ENCODE data around the gene CAPNS1. TPM values are rescaled to one million over a fixed set of nuclear protein-coding genes. Genes with fewer than 3 reads are reported as not detected.

Gene CAPNS1
- total and polyA plus RNA-seq, 2 of the 4 experiments (the other 2 are of a cell fraction) = 436 to 988 TPM

DNA sequence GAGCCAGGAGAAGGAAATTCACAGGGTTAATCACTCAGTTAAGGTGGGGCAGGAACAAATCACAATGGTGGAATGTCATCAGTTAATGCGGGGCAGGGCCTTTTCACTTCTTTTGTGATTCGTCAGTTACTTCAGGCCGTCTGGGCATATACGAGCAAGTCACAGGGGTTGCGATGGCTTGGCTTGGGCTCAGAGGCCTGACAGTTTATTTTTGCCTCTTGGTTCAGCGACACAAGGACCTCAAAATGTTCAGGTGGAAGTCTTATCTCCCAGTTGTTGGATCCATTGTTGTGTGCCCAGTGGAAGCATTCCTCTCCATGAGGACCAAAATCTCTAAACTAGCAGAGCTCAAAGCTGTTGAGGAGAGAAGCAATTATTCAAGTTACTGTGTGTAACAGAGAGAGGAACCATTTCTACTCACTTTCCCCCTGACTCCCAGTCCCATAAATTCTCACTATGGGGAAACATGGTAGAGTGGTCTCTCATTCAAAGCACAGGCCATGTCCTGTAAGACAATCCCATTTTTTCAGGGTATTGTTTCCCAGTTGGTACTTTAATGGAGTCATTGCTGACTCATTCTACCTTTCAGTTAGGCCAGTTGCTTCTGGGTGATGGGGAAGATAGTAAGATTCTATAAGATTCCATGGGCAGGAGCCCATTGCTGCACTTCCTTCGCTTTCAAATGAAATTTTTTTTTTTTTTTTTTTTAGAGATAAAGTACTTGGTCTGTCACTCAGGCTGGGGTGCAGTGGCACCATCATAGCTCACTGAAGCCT, 21.1 kb downstream of the CAPNS1 start:
- no peak for TF ChIP-seq MAZ (IDR thresholded peaks at IDR 0.05; ENCODE audit: borderline replicate concordance, low read depth, low read length)
- TF ChIP-seq, protein P1, sequence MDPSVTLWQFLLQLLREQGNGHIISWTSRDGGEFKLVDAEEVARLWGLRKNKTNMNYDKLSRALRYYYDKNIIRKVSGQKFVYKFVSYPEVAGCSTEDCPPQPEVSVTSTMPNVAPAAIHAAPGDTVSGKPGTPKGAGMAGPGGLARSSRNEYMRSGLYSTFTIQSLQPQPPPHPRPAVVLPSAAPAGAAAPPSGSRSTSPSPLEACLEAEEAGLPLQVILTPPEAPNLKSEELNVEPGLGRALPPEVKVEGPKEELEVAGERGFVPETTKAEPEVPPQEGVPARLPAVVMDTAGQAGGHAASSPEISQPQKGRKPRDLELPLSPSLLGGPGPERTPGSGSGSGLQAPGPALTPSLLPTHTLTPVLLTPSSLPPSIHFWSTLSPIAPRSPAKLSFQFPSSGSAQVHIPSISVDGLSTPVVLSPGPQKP (IDR thresholded peaks at IDR 0.05; ENCODE audit: borderline replicate concordance, low read depth, low read length) = no peak
- TF ChIP-seq MXI1 (IDR thresholded peaks at IDR 0.05; ENCODE audit: borderline replicate concordance, low read depth, low read length) = no peak
- no peak for TF ChIP-seq CEBPB (IDR thresholded peaks at IDR 0.05; ENCODE audit: low read depth, low read length)
- no peak for TF ChIP-seq NFE2L2 (IDR thresholded peaks at IDR 0.05; ENCODE audit: low read depth, low read length)
- TF ChIP-seq, protein P2, sequence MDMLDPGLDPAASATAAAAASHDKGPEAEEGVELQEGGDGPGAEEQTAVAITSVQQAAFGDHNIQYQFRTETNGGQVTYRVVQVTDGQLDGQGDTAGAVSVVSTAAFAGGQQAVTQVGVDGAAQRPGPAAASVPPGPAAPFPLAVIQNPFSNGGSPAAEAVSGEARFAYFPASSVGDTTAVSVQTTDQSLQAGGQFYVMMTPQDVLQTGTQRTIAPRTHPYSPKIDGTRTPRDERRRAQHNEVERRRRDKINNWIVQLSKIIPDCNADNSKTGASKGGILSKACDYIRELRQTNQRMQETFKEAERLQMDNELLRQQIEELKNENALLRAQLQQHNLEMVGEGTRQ (IDR thresholded peaks at IDR 0.05; ENCODE audit: low read depth, low read length) = no peak
- TF ChIP-seq CHD1 (IDR thresholded peaks at IDR 0.05; ENCODE audit: low read depth, low read length) = no peak
- TF ChIP-seq MAFK (IDR thresholded peaks at IDR 0.05; ENCODE audit: low read depth, low read length) = no peak
- no peak for TF ChIP-seq BHLHE40 (IDR thresholded peaks at IDR 0.05; ENCODE audit: low read depth, low read length)
- TF ChIP-seq RFX5 (IDR thresholded peaks at IDR 0.05; ENCODE audit: low read depth, low read length) = no peak
- TF ChIP-seq RAD21 (IDR thresholded peaks at IDR 0.05; ENCODE audit: low read length) = no peak
- no peak for TF ChIP-seq FOS (IDR thresholded peaks at IDR 0.05; ENCODE audit: low read depth, low read length)
- Histone ChIP-seq H3K9ac (ENCODE audit: low read depth, low read length) (no peak overlapping the region), H2AFZ (replicated peaks; ENCODE audit: low read length, poor library complexity) (no peak overlapping the region), H3K79me1 (ENCODE audit: low read depth in 1 of 2, low read length in 2 of 2) (no peaks in the 10 kb centered on the region; a peak in 1 of 4 replicates), H3K23ac (ENCODE audit: low read depth, low read length) (no peak overlapping the region), H2AK9ac (replicated peaks; ENCODE audit: low read depth, low read length, poor library complexity) (no peak overlapping the region), H3K56ac (ENCODE audit: extremely low read depth, insufficient read depth, low read length) (no peak overlapping the region), H2AK5ac (ENCODE audit: low read depth, low read length) (no peak overlapping the region), H3K4me1 (ENCODE audit: control insufficient read depth, insufficient read depth, low read length) (no peaks in the 10 kb centered on the region), H2BK5ac (ENCODE audit: low read depth, low read length, poor library complexity, severe bottlenecking) (no peak overlapping the region), H3K9me1 (ENCODE audit: insufficient read depth, low read length) (no peaks in the 10 kb centered on the region; the same call in 1 of the 2 replicates), H3K18ac (ENCODE audit: low read depth, low read length) (no peak overlapping the region), H3K4ac (ENCODE audit: low read depth, low read length) (no peak overlapping the region), H2BK120ac (ENCODE audit: low read depth, low read length) (no peak overlapping the region), H3K27ac (ENCODE audit: insufficient read depth, low read length) (no peak overlapping the region), H3K36me3 (ENCODE audit: control insufficient read depth, insufficient read depth, low read length) (peaks cover 12% of the 10 kb centered on the region), H3K14ac (replicated peaks; ENCODE audit: low read depth, low read length) (no peak overlapping the region), H3K27me3 (ENCODE audit: control insufficient read depth, insufficient read depth, low read length) (no peaks in the 10 kb centered on the region), H2BK20ac (ENCODE audit: low read depth, low read length) (no peak overlapping the region), H3K4me3 (ENCODE audit: insufficient read depth, low read depth, low read length) (no peak overlapping the region), H3K4me2 (ENCODE audit: low read depth, low read length) (no peak overlapping the region), H3K9me3 (ENCODE audit: control insufficient read depth, insufficient read depth, low read length) (no peaks in the 10 kb centered on the region), H2BK15ac (ENCODE audit: low read depth, low read length) (no peak overlapping the region), H4K8ac (ENCODE audit: low read depth in 2 of 2, low read length in 2 of 2) (no peak overlapping the region), H4K91ac (ENCODE audit: insufficient read depth, low read depth, low read length) (no peak overlapping the region), H4K20me1 (ENCODE audit: insufficient read depth, low read length) (no peaks in the 10 kb centered on the region), H4K5ac (ENCODE audit: low read depth, low read length) (no peak overlapping the region)
- WGBS, 2 experiments (ENCODE audit: extremely low coverage in 2 of 2, insufficient read length in 1 of 2) = 90% methylated on average over 2 of the region's 7 CpGs; no CpG with 5 or more reads in 1 of the 2 experiments
- ChIA-PET POLR2A (ENCODE audit: unreplicated experiment) (no interaction called here), CTCF (interaction anchor here (1.5 kb wide), 1 partner anchor 33 kb away, joined by 3 read pairs; no protein-coding TSS in a partner anchor)
- ATAC-seq (ENCODE audit: low read depth) (no peak), DNase-seq (no peak)
- dilution Hi-C loops (cut with HindIII; ENCODE audit: low sequenced_read_pairs, unreplicated experiment) = no loop called here
- intact Hi-C loops (cut with micrococcal nuclease) = no loop called here
- in situ Hi-C loops (cut with MboI; ENCODE audit: low sequenced_read_pairs) = no loop called here
- no TSS peak for BruUV-seq (replicated peaks)
